ENCODE measurements around the gene RMDN2. TPM values are rescaled to one million over a fixed set of nuclear protein-coding genes. Genes with fewer than 3 reads are reported as not detected.
A peak's percentile ranks its signal among the peaks of the same experiment; 100 is the strongest.
"Not testable (repeated sequence)": the region's sequence is repeated elsewhere in the genome, so short reads cannot be mapped to it uniquely, and the experiment has no call there.

RMDN2 gene
- total RNA-seq, 2 donors from 2014 or later = 28.1 to 32.2 TPM

DNA sequence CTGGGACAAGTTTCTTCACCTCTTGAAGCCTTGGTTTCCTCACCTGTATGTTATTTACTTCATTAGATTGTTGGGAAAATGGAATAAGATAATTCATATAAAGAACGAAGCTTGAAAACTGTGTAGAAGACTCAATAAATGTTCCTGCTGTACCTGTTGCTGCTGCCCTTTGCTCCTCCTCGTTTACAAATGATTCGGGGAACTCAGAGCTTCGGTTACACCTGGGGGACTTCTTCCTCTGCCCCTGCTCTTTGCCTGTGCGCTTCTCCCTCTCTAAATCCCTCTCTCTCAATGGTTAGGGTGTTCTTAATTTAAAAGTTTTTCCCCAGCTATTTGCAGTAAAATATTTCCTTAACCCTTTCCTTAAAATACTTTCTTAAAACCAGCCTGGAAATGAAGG is 3.3 kb upstream of the RMDN2 start:
- intact Hi-C loops (cut with DNase I, micrococcal nuclease) = no loop called here
- DNase-seq = no peak
- peak; percentile 16 for ATAC-seq

DNA sequence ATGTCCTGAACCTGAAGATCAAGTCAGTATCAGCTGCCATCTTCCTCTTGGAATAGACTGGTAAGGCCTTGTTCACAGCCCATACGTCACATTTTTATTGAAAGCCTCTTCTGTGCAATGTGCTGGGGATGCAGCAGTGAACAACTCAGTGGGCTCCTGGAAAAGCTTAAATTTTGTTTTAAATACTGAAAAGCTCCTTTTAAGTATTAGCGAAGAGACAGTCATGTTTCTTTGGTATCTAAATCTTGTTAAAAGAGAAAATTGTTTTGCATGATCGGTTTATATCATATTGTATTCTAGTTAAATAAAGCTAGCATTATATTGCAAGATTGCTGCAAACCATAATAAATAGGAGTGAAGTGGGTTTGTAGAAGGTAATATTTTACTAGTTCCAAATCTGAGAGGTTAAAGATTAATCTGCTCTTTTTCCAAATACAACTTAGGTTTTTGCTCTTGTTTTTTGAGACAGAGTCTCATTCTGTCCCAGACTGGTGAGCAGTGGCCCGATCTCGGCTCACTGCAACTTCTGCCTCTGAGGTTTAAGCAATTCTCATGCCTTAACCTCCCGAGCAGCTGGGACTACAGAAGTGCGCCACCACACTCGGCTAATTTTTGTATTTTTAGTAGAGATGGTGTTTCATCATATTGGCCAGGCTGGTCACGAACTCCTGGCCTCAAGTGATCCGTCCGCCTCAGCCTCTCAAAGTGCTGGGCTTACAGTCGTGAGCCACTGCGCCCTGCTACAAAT is 1.6 kb upstream of the RMDN2 start:
- intact Hi-C loops (cut with DNase I, micrococcal nuclease) = no loop called here
- ATAC-seq (peak; percentile 41), DNase-seq (peak in 1 of 2 donors; percentile 32)

DNA sequence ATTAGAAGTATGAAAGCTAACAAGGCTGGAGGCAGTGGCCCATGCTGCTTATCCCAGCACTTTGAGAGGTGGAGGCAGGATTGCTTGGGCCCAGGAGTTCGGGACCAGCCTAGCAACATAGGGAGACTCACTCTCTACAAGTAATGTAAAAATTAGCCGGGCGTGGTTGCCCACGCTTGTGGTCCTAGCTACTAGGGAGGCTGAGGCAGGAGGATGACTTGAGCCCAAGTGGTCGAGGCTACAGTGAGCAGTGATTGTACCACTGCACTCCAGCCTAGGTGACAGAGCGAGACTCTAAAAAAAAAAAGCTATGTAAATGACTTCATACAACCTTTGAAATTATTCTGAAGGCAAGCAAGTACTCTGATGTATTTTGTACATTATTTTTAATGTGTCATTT is 1.5 kb downstream of the RMDN2 start:
- ATAC-seq (no peak), DNase-seq (no peak)
- intact Hi-C loops (cut with DNase I, micrococcal nuclease) = no loop called here

DNA sequence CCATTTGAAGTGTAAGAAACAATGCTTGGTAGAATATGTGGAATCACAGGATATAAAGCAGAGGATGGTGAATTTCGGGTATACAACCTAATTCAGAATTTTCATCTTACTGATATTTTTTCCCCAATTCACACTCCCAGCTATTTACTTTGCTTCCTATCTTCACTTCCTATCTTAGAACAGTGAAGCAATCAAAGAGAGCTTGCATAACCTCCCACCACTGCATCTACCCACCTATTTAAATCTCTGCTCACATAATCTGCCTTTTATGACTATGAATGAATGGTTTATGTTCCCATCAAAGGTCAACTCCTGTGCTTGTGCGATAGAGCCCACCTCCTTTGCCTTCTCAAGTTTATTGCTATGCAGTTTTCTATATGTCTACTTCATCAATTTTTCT is 3.3 kb downstream of the RMDN2 start:
- intact Hi-C loops (cut with DNase I, micrococcal nuclease) = no loop called here
- peak; percentile 62 for ATAC-seq
- DNase-seq = no peak

DNA sequence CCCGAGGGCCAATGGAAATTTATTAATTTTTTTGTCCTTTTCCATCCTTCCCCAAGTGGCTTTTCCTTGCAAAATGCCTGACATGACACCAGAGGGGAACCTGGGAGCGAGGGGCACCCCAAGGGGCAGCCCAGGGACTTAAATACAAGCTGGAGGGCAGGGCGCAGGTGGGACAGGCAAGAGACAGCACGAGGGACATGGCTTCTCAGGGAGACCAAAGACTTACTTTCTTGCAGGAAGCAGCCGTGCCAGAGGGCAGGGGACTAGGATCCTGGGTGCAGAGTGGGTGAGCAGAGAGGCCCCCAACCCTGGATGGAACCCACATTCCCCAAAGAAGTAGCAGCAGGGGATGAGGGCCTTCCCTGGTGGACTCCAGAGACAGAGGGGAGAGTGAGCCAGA is 5.3 kb downstream of the RMDN2 start:
- intact Hi-C loops (cut with DNase I, micrococcal nuclease); ATAC-seq; DNase-seq: not testable (repeated sequence)

DNA sequence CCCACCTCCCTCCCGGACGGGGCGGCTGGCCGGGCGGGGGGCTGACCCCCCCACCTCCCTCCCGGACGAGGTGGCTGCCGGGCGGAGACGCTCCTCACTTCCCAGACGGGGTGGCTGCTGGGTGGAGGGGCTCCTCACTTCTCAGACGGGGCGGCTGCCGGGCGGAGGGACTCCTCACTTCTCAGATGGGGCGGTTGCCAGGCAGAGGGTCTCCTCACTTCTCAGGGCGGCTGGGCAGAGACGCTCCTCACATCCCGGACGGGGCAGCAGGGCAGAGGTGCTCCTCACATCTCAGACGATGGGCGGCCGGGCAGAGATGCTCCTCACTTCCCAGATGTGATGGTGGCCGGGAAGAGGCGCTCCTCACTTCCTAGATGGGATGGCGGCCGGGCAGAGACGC is 7.8 kb downstream of the RMDN2 start:
- not testable (repeated sequence) for ATAC-seq, DNase-seq

DNA sequence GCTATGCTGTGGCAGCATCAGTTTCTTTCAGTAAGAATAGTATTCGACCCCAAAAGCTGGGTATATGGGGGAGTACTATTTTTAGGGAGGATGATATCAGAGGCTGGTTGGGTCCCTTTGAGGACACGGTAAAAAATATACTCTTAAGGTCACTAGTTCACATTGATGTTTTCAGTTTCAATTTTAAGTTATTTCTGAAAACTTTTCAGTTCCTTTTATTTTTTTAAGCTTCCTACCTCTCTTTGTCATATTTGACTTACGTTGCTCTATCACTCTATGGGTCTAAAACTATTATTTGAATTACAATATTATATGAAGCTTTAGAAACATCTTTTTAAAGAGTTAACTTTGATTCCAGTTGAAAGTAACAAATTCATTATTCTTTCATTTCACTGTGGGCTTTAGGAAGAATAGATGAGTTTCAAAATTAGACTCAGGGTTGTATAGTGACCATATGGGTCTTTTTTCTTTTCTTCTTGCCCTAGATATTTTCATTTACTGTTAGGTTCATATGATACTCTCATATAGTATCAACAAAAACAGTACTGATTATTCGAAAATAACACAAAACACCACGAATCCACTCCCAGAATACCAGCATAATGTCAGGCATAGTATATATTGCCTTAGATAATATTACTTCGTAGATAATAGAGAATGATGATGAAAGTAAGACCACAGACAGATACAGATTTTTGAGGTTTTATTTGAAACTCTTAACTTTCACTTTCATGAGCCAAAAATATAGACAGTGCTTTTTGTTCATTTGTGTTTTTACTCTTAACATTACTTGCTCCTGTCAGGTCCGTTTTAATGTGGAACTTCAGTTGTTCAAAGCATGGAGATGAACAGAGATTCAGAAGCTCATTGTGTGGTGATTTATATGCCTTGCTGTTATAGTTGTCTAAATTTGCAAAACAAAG is 9.8 kb downstream of the RMDN2 start:
- intact Hi-C loops (cut with DNase I, micrococcal nuclease) = no loop called here
- ATAC-seq (no peak), DNase-seq (no peak)

More for the DNA sequence above, 7.8 kb downstream of the RMDN2 start:
- intact Hi-C loops (cut with DNase I, micrococcal nuclease) = not testable (repeated sequence)

DNA sequence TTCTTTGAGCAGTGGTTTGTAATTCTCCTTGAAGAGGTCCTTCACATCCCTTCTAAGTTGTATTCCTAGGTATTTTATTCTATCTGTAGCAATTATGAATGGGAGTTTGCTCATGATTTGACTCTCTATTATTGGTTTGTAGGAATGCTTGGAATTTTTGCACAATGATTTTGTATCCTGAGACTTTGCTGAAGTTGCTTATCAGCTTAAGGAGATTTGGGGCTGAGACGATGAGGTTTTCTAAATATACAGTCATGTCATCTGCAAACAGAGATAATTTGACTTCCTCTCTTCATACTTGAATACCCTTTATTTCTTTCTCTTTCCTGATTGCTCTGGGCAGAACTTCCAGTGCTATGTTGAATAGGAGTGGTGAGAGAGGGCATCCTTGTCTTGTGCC is 12.5 kb downstream of the RMDN2 start:
- ATAC-seq; DNase-seq; intact Hi-C loops (cut with DNase I, micrococcal nuclease): not testable (repeated sequence)

DNA sequence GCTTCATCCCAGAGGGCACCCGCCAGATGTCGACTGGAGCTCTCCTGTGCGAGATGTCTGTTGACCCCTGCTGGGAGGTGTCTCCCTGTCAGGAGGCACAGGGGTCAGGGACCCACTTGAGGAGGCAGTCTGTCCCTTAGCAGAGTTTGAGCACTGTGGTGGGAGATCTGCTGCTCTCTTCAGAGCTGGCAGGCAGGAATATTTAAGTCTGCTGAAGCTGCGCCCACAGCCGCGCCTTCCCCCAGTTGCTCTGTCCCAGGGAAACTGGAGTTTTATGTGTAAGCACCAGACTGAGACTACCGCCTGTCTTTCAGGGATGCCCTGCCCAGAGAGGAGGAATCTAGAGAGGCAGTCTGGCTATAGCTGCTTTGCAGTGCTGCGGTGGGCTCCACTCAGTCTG is 16.2 kb downstream of the RMDN2 start:
- intact Hi-C loops (cut with DNase I, micrococcal nuclease); ATAC-seq; DNase-seq: not testable (repeated sequence)

DNA sequence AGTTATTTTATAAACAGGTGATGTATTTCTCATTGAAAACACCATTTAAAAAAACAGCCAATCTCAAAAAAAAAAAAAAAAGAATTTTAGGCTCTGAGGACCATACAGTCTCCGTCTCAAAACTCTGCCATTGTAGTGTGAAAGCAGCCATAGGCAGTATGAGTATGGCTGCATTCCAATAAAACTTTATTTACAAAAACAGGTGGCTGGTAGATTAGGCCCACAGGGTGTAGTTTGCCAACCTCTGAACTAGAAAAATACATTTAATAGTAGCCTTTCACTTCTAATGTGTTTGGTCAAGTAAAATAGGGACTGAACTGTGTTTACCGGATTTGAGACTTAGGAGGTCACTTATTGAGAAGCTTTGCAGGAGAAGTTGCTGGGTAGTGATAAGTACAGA is 19.2 kb downstream of the RMDN2 start:
- no peak for ATAC-seq
- intact Hi-C loops (cut with DNase I, micrococcal nuclease) = no loop called here
- no peak for DNase-seq

DNA sequence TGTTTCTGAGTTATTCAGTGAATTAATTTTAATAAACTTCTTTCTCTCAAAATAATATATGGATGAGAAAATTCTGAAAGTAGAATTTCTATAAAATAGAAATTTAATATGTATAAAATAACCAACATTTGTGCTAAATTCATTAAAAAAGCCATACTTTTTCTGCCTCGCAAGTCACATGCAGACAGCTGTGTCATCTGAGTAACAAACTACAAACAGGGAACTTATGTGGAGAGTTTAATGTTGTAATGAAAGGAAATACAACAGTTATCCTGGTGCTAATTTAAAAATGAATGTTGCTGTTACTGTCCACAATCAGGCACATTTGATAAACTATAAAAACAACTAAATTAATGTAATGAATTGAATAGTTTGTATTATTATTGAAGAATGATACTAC is 22.2 kb downstream of the RMDN2 start:
- no peak for ATAC-seq
- intact Hi-C loops (cut with DNase I, micrococcal nuclease) = no loop called here

DNA sequence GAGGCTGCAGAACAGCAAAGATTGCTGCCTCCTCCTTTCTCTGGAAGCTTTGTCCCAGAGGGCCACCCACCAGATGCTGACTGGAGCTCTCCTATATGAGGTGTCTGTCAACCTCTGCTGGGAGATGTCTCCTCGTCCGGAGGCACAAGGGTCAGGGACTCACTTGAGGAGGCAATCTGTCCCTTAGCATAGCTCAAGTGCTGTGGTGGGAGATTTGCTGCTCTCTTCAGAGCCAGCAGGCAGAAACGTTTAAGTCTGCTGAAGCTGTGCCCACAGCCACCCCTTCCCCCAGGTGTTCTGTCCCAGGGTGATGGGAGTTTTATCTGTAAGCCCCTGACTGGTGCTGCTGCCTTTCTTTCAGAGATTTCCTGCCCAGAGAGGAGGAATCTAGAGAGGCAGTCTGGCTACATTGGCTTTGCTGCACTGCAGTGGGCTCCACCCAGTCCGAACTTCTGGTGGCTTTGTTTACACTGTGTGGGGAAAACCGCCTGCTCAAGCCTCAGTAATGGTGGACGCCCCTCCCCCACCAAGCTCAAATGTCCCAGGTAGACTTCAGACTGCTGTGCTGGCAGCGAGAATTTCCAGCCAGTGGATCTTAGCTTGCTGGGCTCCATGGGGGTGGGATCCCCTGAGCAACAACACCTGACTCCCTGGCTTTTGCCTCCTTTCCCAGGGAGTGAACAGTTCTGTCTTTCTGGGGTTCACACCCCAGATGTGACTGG is 37.1 kb downstream of the RMDN2 start:
- intact Hi-C loops (cut with DNase I, micrococcal nuclease) = not testable (repeated sequence)
- ATAC-seq (peak; percentile 48), DNase-seq (peak; percentile 42 to 65)

More for the DNA sequence above, 22.2 kb downstream of the RMDN2 start:
- no peak for DNase-seq

DNA sequence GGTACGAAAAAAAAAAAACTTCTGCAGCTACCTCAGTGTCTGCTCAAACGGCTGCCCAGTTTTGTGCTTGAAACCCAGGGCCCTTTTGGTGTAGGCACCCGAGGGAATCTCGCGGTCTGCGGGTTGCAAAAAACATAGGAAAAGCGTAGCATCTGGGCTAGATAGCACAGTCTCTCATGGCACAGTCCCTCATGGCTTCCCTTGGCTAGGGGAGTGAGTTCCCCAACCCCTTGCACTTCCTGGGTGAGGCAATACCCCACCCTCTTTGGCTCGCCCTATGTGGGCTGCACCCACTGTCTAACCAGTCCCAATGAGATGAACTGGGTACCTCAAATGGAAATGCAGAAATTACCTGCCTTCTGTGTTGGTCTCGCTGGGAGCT is 37.6 kb downstream of the RMDN2 start:
- ATAC-seq; intact Hi-C loops (cut with DNase I, micrococcal nuclease): not testable (repeated sequence)

DNA sequence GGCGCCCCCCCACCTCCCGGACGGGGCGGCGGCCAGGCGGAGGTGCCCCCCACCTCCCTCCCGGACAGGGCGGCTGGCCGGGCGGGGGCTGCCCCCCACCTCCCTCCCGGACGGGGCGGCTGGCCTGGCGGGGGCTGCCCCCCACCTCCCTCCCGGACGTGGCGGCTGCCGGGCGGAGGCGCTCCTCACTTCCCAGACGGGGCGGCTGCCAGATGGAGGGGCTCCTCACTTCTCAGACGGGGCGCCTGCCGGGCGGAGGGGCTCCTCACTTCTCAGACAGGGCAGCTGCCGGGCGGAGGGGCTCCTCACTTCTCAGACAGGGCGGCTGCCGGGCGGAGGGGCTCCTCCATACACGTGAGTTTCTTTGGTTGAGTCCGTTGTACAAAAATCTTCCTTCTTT is 38.8 kb downstream of the RMDN2 start:
- DNase-seq, ATAC-seq: not testable (repeated sequence)

More for the DNA sequence above, 37.6 kb downstream of the RMDN2 start:
- not testable (repeated sequence) for DNase-seq

DNA sequence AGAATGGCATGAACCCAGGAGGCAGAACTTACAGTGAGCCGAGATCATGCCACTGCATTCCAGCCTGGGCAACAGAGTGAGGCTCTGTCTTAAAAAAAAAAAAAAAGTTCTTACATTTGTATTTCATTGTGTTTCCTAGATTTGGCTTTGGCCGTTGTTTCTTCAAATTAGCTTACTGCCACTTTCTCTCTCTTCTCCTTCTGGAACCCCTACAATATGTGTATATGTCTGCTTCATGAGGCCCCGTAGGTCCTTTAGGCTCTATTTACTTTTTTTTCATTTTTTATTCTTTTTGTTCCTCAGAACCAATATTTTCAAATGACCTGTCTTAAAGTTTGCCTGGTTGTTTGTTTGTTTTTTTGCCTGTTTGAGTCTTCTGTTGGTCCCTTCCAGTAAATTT is 41.2 kb downstream of the RMDN2 start:
- ATAC-seq (no peak), DNase-seq (no peak)
- intact Hi-C loops (cut with DNase I, micrococcal nuclease) = no loop called here

More for the DNA sequence above, 38.8 kb downstream of the RMDN2 start:
- intact Hi-C loops (cut with DNase I, micrococcal nuclease) = not testable (repeated sequence)

DNA sequence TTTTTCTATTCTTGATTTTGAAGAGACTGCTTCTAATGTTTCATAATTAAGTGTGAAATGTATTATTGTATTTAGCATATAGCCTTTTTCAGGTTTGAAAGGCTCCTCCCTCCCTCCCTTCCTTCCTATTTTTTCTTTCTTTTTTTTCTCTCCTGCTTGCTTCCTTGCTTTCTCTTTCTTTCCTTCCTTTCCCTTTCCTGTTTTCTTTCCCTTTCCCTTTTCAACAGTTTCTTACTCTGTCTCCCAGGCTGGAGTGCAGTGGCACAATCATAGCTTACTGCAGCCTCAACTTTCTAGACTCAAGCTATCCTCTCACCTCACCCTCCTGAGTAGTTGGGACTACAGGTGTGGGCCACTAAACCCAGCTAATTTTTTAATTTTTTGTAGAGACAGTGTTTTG is 44.6 kb downstream of the RMDN2 start:
- ATAC-seq (no peak), DNase-seq (no peak)
- intact Hi-C loops (cut with DNase I, micrococcal nuclease) = no loop called here

DNA sequence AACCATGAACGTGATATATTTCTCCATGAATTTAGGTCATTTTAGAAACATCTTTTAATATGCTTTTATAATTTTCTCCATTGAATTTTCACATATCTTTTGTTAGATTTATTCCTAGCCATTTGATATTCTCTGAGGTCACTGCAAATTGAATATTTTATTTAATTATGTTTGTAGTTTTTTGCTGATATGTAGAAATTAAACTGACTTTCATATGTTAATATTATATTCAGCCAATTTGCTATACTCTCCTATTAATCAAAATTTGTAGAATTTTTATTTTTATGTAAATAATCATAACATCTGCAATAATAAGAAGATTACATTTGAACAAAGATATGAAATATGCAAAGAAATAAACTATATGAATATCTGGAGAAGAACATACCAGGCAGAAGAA is 46.9 kb downstream of the RMDN2 start:
- intact Hi-C loops (cut with DNase I, micrococcal nuclease) = no loop called here
- ATAC-seq = no peak
- no peak for DNase-seq

DNA sequence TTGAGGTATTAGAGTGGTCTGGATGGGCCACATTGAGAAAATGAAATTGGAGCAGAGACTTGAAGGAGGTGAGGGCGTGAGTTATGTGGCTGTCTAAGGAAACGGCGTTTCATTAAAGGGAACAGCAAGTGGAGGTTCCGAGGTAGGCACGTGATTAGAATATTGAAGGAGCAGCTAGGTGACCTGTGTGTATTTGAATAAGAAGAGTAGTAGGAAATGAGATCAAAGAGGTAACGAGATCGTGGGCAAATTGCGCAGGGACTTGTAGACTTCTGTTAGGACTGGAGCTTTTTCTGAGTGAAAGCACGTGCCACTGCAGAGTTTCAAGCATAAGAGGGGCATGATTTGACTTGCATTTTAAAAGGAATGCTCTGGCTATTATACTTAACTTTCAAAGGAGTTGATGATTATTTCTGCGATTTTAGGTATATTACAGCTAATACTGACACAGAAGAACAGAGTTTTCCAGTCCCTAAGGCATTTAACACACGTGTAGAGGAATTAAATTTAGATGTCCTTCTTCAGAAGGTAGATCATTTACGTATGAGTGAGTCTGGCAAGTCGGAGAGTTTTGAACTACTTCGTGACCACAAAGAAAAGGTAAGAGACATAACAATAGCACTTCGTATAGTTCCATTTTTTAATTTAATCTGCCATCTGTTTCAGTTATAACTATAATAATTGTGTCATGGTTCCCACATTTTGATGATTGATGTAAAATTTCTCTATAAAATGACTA is 48.7 kb downstream of the RMDN2 start:
- ATAC-seq = no peak
- intact Hi-C loops (cut with DNase I, micrococcal nuclease) = no loop called here
- no peak for DNase-seq

DNA sequence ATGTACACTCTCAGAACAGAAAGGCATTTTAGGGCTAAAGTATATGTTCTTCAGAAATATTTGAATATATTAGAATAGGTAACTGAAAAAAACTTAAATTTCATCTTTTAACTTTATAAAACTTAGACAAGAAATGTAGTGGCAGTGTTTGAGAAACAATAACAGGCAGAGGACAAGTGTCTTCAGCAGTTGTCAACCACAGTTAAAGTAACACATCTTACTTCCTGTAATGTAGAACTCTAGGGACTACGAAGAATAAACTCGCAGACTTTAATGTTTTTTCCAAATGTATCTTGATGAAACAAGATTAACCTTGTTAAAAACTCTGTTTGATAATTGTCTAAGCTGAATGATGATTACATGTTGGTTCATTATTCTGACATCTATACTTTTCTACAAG is 50.7 kb downstream of the RMDN2 start:
- intact Hi-C loops (cut with DNase I, micrococcal nuclease) = no loop called here

More for the DNA sequence above, 50.7 kb downstream of the RMDN2 start:
- ATAC-seq (no peak), DNase-seq (no peak)
